Mucosa of descending colon (tissue), 3 donors: ENCODE measurements around the gene OR2V2. TPM values are rescaled to one million over a fixed set of nuclear protein-coding genes. Genes with fewer than 3 reads are reported as not detected.

ENCODE experiments used
- ATAC-seq: fragments of 200-7000 bp; cut with Tn5 transposase; one replicate; pipeline ENCODE4 v1.9.1; 2020; ENCODE audit warnings: mild to moderate bottlenecking, moderate library complexity
- DNase-seq, 3 donors: peaks; one replicate each; pipeline ENCODE4 v3.0.0-alpha.2; 2020
- H3K36me3 ChIP-seq: fragments of 200-600 bp; one replicate; pipeline ENCODE4 v1.8.0; 2021; ENCODE audit warnings: low read depth, mild to moderate bottlenecking
- H3K4me1 ChIP-seq: fragments of 200-600 bp; one replicate; pipeline ENCODE4 v1.8.0; 2021; ENCODE audit warnings: low read depth, mild to moderate bottlenecking
- H3K4me3 ChIP-seq: fragments of 200-600 bp; one replicate; pipeline ENCODE4 v1.8.0; 2021; ENCODE audit warnings: mild to moderate bottlenecking
- H3K9me3 ChIP-seq: fragments of 200-600 bp; one replicate; pipeline ENCODE4 v1.8.0; 2021; ENCODE audit warnings: mild to moderate bottlenecking
- intact Hi-C, 2 donors: fragments of 100-400 bp; cut with DNase I in 1 of 2; cut with micrococcal nuclease in 1 of 2; formaldehyde crosslinking; loops; one replicate each; pipeline versions ENCODE4 v1.11.0 to v1.11.1; 2022; cut with DNase I, micrococcal nuclease
- total RNA-seq, 3 donors: library from RNA; stranded (reverse); fragmentation: NEBNext Ultra II Directional in 2 of 3; extraction: Animal tissue kit (Norgen Biotek cat#: 25700) in 2 of 3; gene quantifications; one replicate each; pipeline versions ENCODE4 v1.2.1 to v1.2.4, GENCODE V29; 2021 to 2023
- TF ChIP-seq, protein P1 (sequence below): fragments of 200-600 bp; IDR thresholded peaks from one replicate; pipeline ENCODE4 v1.8.0; 2022; ENCODE audit warnings: antibody characterized with exemption, mild to moderate bottlenecking
- donor health status: DM: no; HTN: no; CAD: no; lungs with moderate emphysema.
- donor health status: DM: no; HTN: no; CAD: no.
- donor health status: DM: no; HTN: yes; CAD: no.

The OR2V2 gene
- total RNA-seq, 3 donors from 2014 or later = not detected

DNA sequence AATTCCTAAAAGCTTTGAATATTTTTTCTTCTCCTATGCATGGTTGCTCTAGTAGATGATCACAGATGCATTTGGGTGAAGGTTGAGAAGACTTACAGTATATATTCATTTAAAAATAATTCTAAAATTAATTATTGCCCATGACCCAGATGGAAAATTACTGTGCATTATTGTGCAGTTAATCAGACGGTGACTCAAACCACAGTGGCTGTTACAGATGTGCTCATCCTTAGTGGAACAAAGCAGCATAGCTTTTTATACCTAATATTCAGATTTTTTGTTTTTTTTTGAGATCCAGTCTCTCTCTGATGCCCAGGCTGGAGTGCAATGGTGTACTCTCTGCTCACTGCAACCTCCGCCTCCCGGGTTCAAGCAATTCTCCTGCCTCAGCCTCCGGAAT, 27.1 kb upstream of the OR2V2 start:
- ATAC-seq (no peak), DNase-seq (no peak)
- Histone ChIP-seq H3K36me3 (no peaks in the 10 kb centered on the region), H3K4me1 (no peaks in the 10 kb centered on the region), H3K4me3 (no peak overlapping the region), H3K9me3 (no peaks in the 10 kb centered on the region)
- TF ChIP-seq, protein P1, sequence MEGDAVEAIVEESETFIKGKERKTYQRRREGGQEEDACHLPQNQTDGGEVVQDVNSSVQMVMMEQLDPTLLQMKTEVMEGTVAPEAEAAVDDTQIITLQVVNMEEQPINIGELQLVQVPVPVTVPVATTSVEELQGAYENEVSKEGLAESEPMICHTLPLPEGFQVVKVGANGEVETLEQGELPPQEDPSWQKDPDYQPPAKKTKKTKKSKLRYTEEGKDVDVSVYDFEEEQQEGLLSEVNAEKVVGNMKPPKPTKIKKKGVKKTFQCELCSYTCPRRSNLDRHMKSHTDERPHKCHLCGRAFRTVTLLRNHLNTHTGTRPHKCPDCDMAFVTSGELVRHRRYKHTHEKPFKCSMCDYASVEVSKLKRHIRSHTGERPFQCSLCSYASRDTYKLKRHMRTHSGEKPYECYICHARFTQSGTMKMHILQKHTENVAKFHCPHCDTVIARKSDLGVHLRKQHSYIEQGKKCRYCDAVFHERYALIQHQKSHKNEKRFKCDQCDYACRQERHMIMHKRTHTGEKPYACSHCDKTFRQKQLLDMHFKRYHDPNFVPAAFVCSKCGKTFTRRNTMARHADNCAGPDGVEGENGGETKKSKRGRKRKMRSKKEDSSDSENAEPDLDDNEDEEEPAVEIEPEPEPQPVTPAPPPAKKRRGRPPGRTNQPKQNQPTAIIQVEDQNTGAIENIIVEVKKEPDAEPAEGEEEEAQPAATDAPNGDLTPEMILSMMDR = no peak
- intact Hi-C loops = no loop called here

GRCh38 chr5:181120761-181121160, 26.6 kb upstream of the OR2V2 start:
- ATAC-seq (no peak), DNase-seq (no peak)
- Histone ChIP-seq H3K36me3 (no peaks in the 10 kb centered on the region), H3K4me1 (no peaks in the 10 kb centered on the region), H3K4me3 (no peak overlapping the region), H3K9me3 (no peaks in the 10 kb centered on the region)
- intact Hi-C loops = no loop called here
- TF ChIP-seq, protein P1 = no peak

DNA sequence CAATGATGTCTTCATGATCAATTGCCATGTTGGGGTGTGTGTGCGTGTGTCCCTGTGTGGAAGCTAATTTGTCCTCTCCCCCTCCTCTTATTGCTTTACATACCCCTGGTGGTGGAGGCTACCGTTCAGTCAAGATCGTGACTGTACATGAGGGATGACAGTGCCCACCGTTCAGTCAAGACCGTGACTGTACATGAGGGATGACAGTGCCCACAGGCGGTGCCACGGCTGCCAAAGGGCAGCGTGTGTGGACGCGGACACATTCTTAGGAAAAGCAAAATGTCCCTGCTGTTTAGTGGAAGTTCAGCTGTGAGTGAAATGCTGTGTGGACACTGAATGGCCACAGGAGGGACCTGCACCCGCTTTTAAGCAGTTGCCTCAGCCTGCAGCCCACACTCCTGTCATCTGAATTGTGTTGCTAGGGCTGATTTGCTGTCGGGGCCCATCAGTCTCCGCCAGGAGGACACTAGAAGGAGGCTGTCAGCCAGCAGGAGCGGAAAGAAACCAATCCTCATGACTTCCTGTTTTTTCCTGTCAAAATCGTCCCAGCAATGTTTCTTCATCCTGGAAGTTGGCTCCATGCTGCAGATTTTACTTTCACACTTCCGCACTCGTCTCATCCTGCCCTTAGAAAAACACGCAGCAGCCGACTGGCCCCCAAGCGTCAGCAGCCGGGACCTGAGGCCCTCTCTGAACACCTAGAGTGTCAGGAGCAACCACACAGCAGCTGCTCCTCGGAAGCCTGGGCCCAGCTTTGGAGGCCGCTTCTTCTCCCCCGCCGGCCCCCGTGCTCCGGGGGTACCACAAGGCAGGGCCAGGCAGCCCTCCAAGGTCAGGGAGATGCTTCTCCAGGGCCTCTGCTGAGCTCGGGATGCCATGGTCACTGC, 25.5 kb upstream of the OR2V2 start:
- TF ChIP-seq, protein P1 = no peak
- Histone ChIP-seq H3K36me3 (no peaks in the 10 kb centered on the region), H3K4me1 (no peaks in the 10 kb centered on the region), H3K9me3 (no peaks in the 10 kb centered on the region), H3K4me3 (no peak overlapping the region)
- DNase-seq = no peak
- no peak for ATAC-seq
- intact Hi-C loops = no loop called here

DNA sequence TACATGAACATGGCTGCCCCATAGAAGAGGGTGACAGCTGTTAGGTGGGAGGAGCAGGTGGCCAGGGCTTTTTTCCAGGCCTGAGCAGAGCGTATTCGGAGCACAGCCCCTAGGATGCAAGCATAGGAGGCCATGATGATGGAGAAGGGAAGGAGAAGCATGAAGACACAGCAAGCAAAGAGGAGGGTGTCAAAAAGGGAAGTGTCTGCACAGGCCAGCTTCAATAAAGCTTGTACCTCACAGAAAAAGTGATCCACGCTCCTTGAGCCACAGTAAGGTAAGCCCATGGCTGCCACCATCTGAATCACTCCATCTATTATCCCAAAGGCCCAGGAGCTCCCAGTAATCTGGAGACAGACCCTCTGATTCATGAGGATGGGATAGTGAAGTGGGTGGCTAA, 22.9 kb upstream of the OR2V2 start:
- no peaks in the 10 kb centered on the region for H3K36me3 ChIP-seq
- ATAC-seq (no peak), DNase-seq (no peak)
- no peaks in the 10 kb centered on the region for H3K4me1 ChIP-seq
- no peak overlapping the region for H3K4me3 ChIP-seq
- H3K9me3 ChIP-seq = no peaks in the 10 kb centered on the region
- TF ChIP-seq, protein P1 = no peak
- intact Hi-C loops = no loop called here

GRCh38 chr5:181126841-181127240, 20.5 kb upstream of the OR2V2 start:
- ATAC-seq (no peak), DNase-seq (no peak)
- no peaks in the 10 kb centered on the region for H3K4me1 ChIP-seq
- TF ChIP-seq, protein P1 = no peak
- H3K4me3 ChIP-seq = no peak overlapping the region
- H3K9me3 ChIP-seq = no peaks in the 10 kb centered on the region
- H3K36me3 ChIP-seq = no peaks in the 10 kb centered on the region
- intact Hi-C loops = no loop called here
